HAP-1 (cell line): Measurements from ENCODE around the gene SNX27.
"Not testable (repeated sequence)": the region's sequence is repeated elsewhere in the genome, so short reads cannot be mapped to it uniquely, and the experiment has no call there.

Source experiments
- DNase-seq, 2 experiments: peaks; one replicate each; pipeline ENCODE4 v3.0.0-alpha.2; 2016 to 2020; ENCODE audit warnings: low spot score in 2 of 2
- H3K27me3 ChIP-seq: fragments of 250-450 bp; sonication (Bioruptor Pico); 2 replicates; pipeline ENCODE4 v1.5.1; 2020; ENCODE audit warnings: low read depth, mild to moderate bottlenecking, moderate library complexity
- H3K36me3 ChIP-seq: fragments of 250-450 bp; sonication (Bioruptor Pico); replicated peaks from 2 replicates; pipeline ENCODE4 v1.5.1; 2020; ENCODE audit warnings: mild to moderate bottlenecking
- H3K4me1 ChIP-seq: fragments of 250-450 bp; sonication (Bioruptor Pico); 2 replicates; pipeline ENCODE4 v1.5.1; 2020; ENCODE audit warnings: mild to moderate bottlenecking
- H3K4me3 ChIP-seq: fragments of 250-450 bp; sonication (Bioruptor Pico); 2 replicates; pipeline ENCODE4 v1.5.1; 2020; ENCODE audit warnings: mild to moderate bottlenecking, moderate library complexity
- H3K9me3 ChIP-seq: fragments of 250-450 bp; sonication (Bioruptor Pico); 2 replicates; pipeline ENCODE4 v1.5.1; 2020; ENCODE audit warnings: mild to moderate bottlenecking, moderate library complexity
- in situ Hi-C: fragments of 300-500 bp; cut with MboI; formaldehyde crosslinking; loops from 3 replicates; pipeline ENCODE4 v1.14.3; 2020; ENCODE audit warnings: low sequenced_read_pairs, inconsistent platforms, mixed read lengths

SNX27 gene

DNA sequence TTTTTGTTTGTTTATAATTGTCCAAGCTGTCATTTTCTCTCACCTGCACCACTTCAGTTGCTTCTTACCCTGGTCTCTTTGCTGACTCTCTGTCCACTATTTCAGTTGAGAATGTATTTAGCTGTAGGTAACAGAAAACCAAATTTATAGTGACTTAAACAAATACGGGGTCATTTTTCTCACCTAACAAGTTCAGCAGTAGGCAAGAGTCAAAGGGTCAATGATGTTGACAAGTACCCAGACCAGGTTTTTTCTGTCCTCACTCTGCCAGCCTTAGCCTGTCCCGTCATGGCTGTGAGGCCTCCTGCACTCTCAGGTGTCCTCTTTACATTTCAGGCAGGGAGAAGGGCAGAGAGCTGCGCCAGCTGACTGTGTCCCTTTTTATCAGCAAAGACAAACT, 121.3 kb downstream of the SNX27 start:
- Histone ChIP-seq H3K27me3 (no peaks in the 10 kb centered on the region; the same call in 1 of the 2 replicates), H3K36me3 (no peaks in the 10 kb centered on the region), H3K4me1 (no peaks in the 10 kb centered on the region), H3K9me3 (peaks cover 6% of the 10 kb centered on the region; the same call in 1 of the 2 replicates), H3K4me3 (no peak overlapping the region)
- in situ Hi-C loops = no loop called here
- no peak for DNase-seq

DNA sequence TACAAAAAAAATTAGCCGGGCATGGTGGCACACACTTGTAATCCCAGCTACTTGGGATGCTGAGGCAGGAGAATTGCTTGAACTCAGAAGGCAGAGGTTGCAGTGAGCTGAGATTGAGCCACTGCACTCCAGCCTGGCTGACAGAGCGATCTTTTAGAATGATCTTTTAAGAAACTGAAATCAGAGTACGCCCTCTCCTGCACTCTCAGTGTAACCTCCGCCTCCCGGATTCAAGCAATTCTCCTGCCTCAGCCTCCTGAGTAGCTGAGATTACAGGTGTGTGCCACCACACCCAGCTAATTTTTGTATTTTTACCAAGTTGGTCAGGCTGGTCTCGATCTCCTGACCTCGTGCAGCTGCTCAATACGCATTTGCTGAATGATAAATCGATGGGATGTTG, 122.1 kb downstream of the SNX27 start:
- in situ Hi-C loops, H3K4me3 ChIP-seq, H3K9me3 ChIP-seq: not testable (repeated sequence)

GRCh38 chr1:151737026-151737425, 125.2 kb downstream of the SNX27 start:
- peaks cover 8% of the 10 kb centered on the region; the same call in 1 of the 2 replicates for H3K9me3 ChIP-seq
- in situ Hi-C loops = no loop called here
- no peak for DNase-seq

More for the DNA sequence above, 122.1 kb downstream of the SNX27 start:
- DNase-seq, H3K27me3 ChIP-seq, H3K36me3 ChIP-seq, H3K4me1 ChIP-seq: not testable (repeated sequence)

GRCh38 chr1:151737479-151737878, 125.6 kb downstream of the SNX27 start:
- Histone ChIP-seq H3K4me1 (no peaks in the 10 kb centered on the region), H3K27me3 (no peaks in the 10 kb centered on the region), H3K9me3 (peaks cover 8% of the 10 kb centered on the region; the same call in 1 of the 2 replicates), H3K36me3 (no peaks in the 10 kb centered on the region), H3K4me3 (no peak overlapping the region)
- in situ Hi-C loops = no loop called here
- no peak for DNase-seq

More at GRCh38 chr1:151737026-151737425, 125.2 kb downstream of the SNX27 start:
- H3K4me3 ChIP-seq = no peak overlapping the region
- no peaks in the 10 kb centered on the region for H3K27me3 ChIP-seq
- no peaks in the 10 kb centered on the region for H3K4me1 ChIP-seq
- no peaks in the 10 kb centered on the region for H3K36me3 ChIP-seq

DNA sequence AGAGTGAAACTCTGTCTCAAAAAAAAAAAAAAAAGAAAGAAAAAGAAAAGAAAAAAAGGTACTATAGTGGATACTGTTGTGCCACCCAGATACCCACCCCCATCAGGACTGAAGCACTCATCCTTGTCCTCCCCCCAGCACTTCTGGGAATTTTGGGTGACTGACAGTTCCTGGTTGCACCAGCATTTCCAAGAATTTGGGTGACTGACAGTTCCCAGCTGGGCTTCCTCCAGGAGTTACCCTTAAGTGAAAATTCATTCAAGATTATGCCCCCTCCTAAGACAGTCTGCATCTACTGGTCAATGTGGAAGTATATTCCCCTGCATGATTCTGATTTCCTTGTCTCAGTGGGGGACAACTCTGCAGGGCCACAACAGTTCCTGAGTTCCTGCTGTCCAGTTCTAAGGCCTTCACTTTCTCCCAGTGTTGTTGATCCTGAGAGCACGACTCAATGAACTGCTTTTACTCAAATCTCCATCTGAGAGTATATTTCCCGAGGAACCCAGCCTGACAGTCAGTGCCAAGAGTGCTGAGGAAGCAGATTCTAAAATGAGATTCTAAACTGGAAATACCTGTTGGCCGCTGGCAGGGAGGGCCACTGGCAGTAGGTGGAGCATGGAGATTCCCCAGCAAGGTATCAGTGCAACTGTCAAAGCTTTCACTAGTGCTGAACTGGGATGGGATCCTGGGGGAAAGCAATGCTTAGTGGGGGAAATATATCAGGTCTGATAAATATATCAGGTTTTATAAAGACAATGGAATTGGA, 127.9 kb downstream of the SNX27 start:
- in situ Hi-C loops = no loop called here
- peaks cover 8% of the 10 kb centered on the region; the same call in 1 of the 2 replicates for H3K9me3 ChIP-seq
- no peaks in the 10 kb centered on the region for H3K36me3 ChIP-seq
- no peak overlapping the region for H3K4me3 ChIP-seq
- no peak for DNase-seq
- peaks cover 4% of the 10 kb centered on the region; the same call in 1 of the 2 replicates for H3K27me3 ChIP-seq
- H3K4me1 ChIP-seq = no peaks in the 10 kb centered on the region

- Histone ChIP-seq H3K36me3 (no peaks in the 10 kb centered on the region), H3K4me1 (no peaks in the 10 kb centered on the region), H3K9me3 (peaks cover 8% of the 10 kb centered on the region; the same call in 1 of the 2 replicates), H3K4me3 (no peak overlapping the region), H3K27me3 (peaks cover 4% of the 10 kb centered on the region; the same call in 1 of the 2 replicates)
- in situ Hi-C loops = no loop called here
- DNase-seq = no peak
These were observed 129.7 kb downstream of the SNX27 start for GRCh38 chr1:151741516-151741915.
